DOHH2 (cell line): ENCODE measurements around the gene LRRC70.

Experiments
- H3F3A ChIP-seq: fragments of 200-600 bp; sonication (generic), shearing (Covaris generic); 2 replicates; pipeline ENCODE4 v1.6.0; 2016; ENCODE audit warnings: antibody characterized with exemption, mild to moderate bottlenecking; ENCODE audit not compliant: control insufficient read depth, insufficient read depth
- H3K27ac ChIP-seq: fragments of 200-600 bp; sonication (generic); 2 replicates; pipeline ENCODE4 v1.5.1; 2014; ENCODE audit warnings: low read depth, mild to moderate bottlenecking, low read length, moderate library complexity
- H3K27me3 ChIP-seq: fragments of 200-600 bp; sonication (generic); 2 replicates; pipeline ENCODE4 v1.6.1; 2014; ENCODE audit warnings: mild to moderate bottlenecking, low read length, mixed read lengths; ENCODE audit not compliant: control insufficient read depth
- H3K36me3 ChIP-seq: fragments of 200-600 bp; sonication (generic); 2 replicates; pipeline ENCODE4 v1.6.1; 2014; ENCODE audit warnings: mild to moderate bottlenecking, low read length, moderate library complexity, mixed read lengths; ENCODE audit not compliant: control insufficient read depth
- H3K4me1 ChIP-seq: fragments of 200-600 bp; sonication (generic); 2 replicates; pipeline ENCODE4 v1.6.1; 2014; ENCODE audit warnings: mild to moderate bottlenecking, low read length, mixed read lengths; ENCODE audit not compliant: control insufficient read depth
- H3K4me2 ChIP-seq: fragments of 200-600 bp; sonication (generic); 2 replicates; pipeline ENCODE4 v1.6.0; 2014; ENCODE audit warnings: mild to moderate bottlenecking, low read length, moderate library complexity
- H3K4me3 ChIP-seq: fragments of 200-600 bp; sonication (generic); 2 replicates; pipeline ENCODE4 v1.5.1; 2014; ENCODE audit warnings: mild to moderate bottlenecking, low read length, mixed read lengths
- H3K79me2 ChIP-seq: fragments of 200-600 bp; sonication (generic); 2 replicates; pipeline ENCODE4 v1.6.1; 2014; ENCODE audit warnings: mild to moderate bottlenecking, low read length, mixed read lengths; ENCODE audit not compliant: control insufficient read depth
- H3K9me2 ChIP-seq: fragments of 200-600 bp; sonication (generic); replicated peaks from 2 replicates; pipeline ENCODE4 v1.6.1; 2014; ENCODE audit warnings: mild to moderate bottlenecking, low read length, mixed read lengths; ENCODE audit not compliant: control insufficient read depth
- H3K9me3 ChIP-seq: fragments of 200-600 bp; sonication (generic); 2 replicates; pipeline ENCODE4 v1.6.1; 2014; ENCODE audit warnings: antibody characterized with exemption, low read length, mixed read lengths; ENCODE audit not compliant: control insufficient read depth, insufficient read depth
- H4K20me1 ChIP-seq: fragments of 200-600 bp; sonication (generic); 2 replicates; pipeline ENCODE4 v1.6.0; 2014; ENCODE audit warnings: low read depth, mild to moderate bottlenecking, antibody characterized with exemption, low read length, moderate library complexity; ENCODE audit not compliant: control insufficient read depth, insufficient read depth
- CTCF ChIP-seq: fragments of 200-600 bp; sonication (generic); IDR thresholded peaks from one replicate; pipeline ENCODE4 v1.5.1; 2014; ENCODE audit warnings: antibody characterized with exemption, mild to moderate bottlenecking, low read depth, low read length; ENCODE audit not compliant: poor library complexity, severe bottlenecking
- EZH2phosphoT487 ChIP-seq: fragments of 200-600 bp; sonication (generic); IDR thresholded peaks from 2 replicates; pipeline ENCODE4 v1.6.1; 2017; ENCODE audit warnings: borderline replicate concordance, mild to moderate bottlenecking, antibody characterized with exemption, low read length, moderate library complexity, mixed read lengths

LRRC70 gene

GRCh38 chr5:62627121-62627520 lies 48.5 kb downstream of the LRRC70 start:
- Histone ChIP-seq H3K4me1 (no peaks in the 10 kb centered on the region), H3F3A (no peaks in the 10 kb centered on the region), H3K27ac (no peak overlapping the region), H3K9me3 (no peaks in the 10 kb centered on the region), H3K4me3 (no peak overlapping the region), H3K79me2 (no peaks in the 10 kb centered on the region), H3K36me3 (peaks cover 7% of the 10 kb centered on the region), H3K27me3 (no peaks in the 10 kb centered on the region), H4K20me1 (no peaks in the 10 kb centered on the region), H3K4me2 (no peak overlapping the region), H3K9me2 (no peaks in the 10 kb centered on the region)
- TF ChIP-seq CTCF (no peak), EZH2phosphoT487 (no peak)

- no peaks in the 10 kb centered on the region for H3K27me3 ChIP-seq
- no peaks in the 10 kb centered on the region for H3F3A ChIP-seq
- H3K4me2 ChIP-seq, result no peak overlapping the region
- H3K4me1 ChIP-seq, result no peaks in the 10 kb centered on the region
- H3K4me3 ChIP-seq, result no peak overlapping the region
- no peaks in the 10 kb centered on the region for H3K79me2 ChIP-seq
- peaks cover 7% of the 10 kb centered on the region for H3K36me3 ChIP-seq
- no peaks in the 10 kb centered on the region for H3K9me2 ChIP-seq
- no peaks in the 10 kb centered on the region for H4K20me1 ChIP-seq
- no peak overlapping the region for H3K27ac ChIP-seq
- TF ChIP-seq CTCF, result no peak
- TF ChIP-seq EZH2phosphoT487, result no peak
- H3K9me3 ChIP-seq, result no peaks in the 10 kb centered on the region
Measured at GRCh38 chr5:62627901-62628300, 49.3 kb downstream of the LRRC70 start.
